HepG2 (cell line): Measurements from ENCODE around the gene GP1BA. TPM values are rescaled to one million over a fixed set of nuclear protein-coding genes. Genes with fewer than 3 reads are reported as not detected.

Experiments used
- DNMT1 ChIP-seq: sonication (generic); formaldehyde crosslinking; IDR thresholded peaks from 2 replicates; pipeline ENCODE4 v1.5.1; 2020; ENCODE audit warnings: mild to moderate bottlenecking, missing genetic modification reagents
- HNF4G ChIP-seq, 2 experiments: sonication (generic) in 1 of 2; formaldehyde crosslinking in 1 of 2; IDR thresholded peaks; 2 replicates each; pipeline versions ENCODE4 v1.4.0 to v1.6.1; 2011 to 2020; ENCODE audit warnings: borderline replicate concordance in 2 of 2, low read depth in 2 of 2, mild to moderate bottlenecking in 2 of 2, low read length in 1 of 2, missing genetic modification reagents in 1 of 2, moderate library complexity in 1 of 2
- MXI1 ChIP-seq: IDR thresholded peaks from 3 replicates; pipeline ENCODE4 v1.6.1; 2012; ENCODE audit warnings: low read depth, low read length, inconsistent platforms, borderline replicate concordance
- NCOA1 ChIP-seq: sonication (generic); formaldehyde crosslinking; IDR thresholded peaks from 2 replicates; pipeline ENCODE4 v1.9.0; 2021; ENCODE audit warnings: missing genetic modification reagents
- NFYC ChIP-seq: IDR thresholded peaks from 2 replicates; pipeline ENCODE4 v1.6.1; 2016; ENCODE audit warnings: missing genetic modification reagents, missing compliant biosample characterization
- PCBP1 ChIP-seq: fragments of 200-400 bp; formaldehyde crosslinking; IDR thresholded peaks from 2 replicates; pipeline ENCODE4 v1.6.1; 2017; ENCODE audit warnings: mild to moderate bottlenecking, low read depth, low read length, borderline replicate concordance
- PHB2 ChIP-seq: fragments of 450-650 bp; IDR thresholded peaks from 2 replicates; pipeline ENCODE4 v1.6.1; 2018; ENCODE audit not compliant: partially characterized antibody
- RORA ChIP-seq: sonication (generic); formaldehyde crosslinking; IDR thresholded peaks from 2 replicates; pipeline ENCODE4 v1.5.0; 2020; ENCODE audit warnings: mild to moderate bottlenecking, missing genetic modification reagents, moderate library complexity
- TARDBP ChIP-seq: sonication (generic); formaldehyde crosslinking; IDR thresholded peaks from 2 replicates; pipeline ENCODE4 v1.8.0; 2022; ENCODE audit warnings: mild to moderate bottlenecking, missing genetic modification reagents
- TOPORS ChIP-seq: sonication (generic); formaldehyde crosslinking; IDR thresholded peaks from 2 replicates; pipeline ENCODE4 v1.8.0; 2023; ENCODE audit warnings: mild to moderate bottlenecking, missing genetic modification reagents
- ZNF292 ChIP-seq: sonication (generic); formaldehyde crosslinking; IDR thresholded peaks from 2 replicates; pipeline ENCODE4 v1.8.1; 2022; ENCODE audit warnings: mild to moderate bottlenecking, low read depth, missing genetic modification reagents, borderline replicate concordance
- ZNF335 ChIP-seq: sonication (generic); formaldehyde crosslinking; IDR thresholded peaks from 2 replicates; pipeline ENCODE4 v1.4.0; 2020; ENCODE audit warnings: missing genetic modification reagents
- ZNF788 ChIP-seq: sonication (generic); formaldehyde crosslinking; IDR thresholded peaks from 2 replicates; pipeline ENCODE4 v1.5.0; 2020; ENCODE audit warnings: mild to moderate bottlenecking, missing genetic modification reagents, borderline replicate concordance
- ZNF790 ChIP-seq: sonication (generic); formaldehyde crosslinking; IDR thresholded peaks from 2 replicates; pipeline ENCODE4 v1.8.0; 2022; ENCODE audit warnings: missing genetic modification reagents, mild to moderate bottlenecking, borderline replicate concordance
- ZSCAN12 ChIP-seq: sonication (generic); formaldehyde crosslinking; IDR thresholded peaks from 2 replicates; pipeline ENCODE4 v1.9.0; 2021; ENCODE audit warnings: mild to moderate bottlenecking, missing genetic modification reagents
- ZSCAN9 ChIP-seq: IDR thresholded peaks from 2 replicates; pipeline ENCODE4 v1.6.1; 2016; ENCODE audit warnings: borderline replicate concordance
- polyA plus RNA-seq, 8 experiments: library from polyadenylated mRNA; depleted of rRNA in 3 of 8; stranded (reverse) in 7 of 8; unstranded in 1 of 8; fragments of >200 nt; fragmentation: Illumina TruSeq in 4 of 8; extraction: Trizol in 4 of 8; gene quantifications; 2 replicates each; pipeline versions ENCODE4 v1.2.1 to v1.2.3, GENCODE V29; 2011 to 2016; ENCODE audit warnings: low read depth in 4 of 8, missing spikeins in 1 of 8, mixed read lengths in 1 of 8; ENCODE audit not compliant: insufficient read depth in 1 of 8
- total RNA-seq, 5 experiments: library from RNA; depleted of rRNA; stranded (reverse); fragments of >200 nt; fragmentation: Illumina TruSeq; extraction: Trizol; gene quantifications; 2 replicates each; pipeline ENCODE4 v1.2.3, GENCODE V29; 2016; ENCODE audit warnings: low read depth in 1 of 5
- TF ChIP-seq, protein P1 (sequence below): sonication (generic); formaldehyde crosslinking; IDR thresholded peaks from 2 replicates; pipeline ENCODE4 v1.4.0; 2020; ENCODE audit warnings: missing genetic modification reagents, borderline replicate concordance
- TF ChIP-seq, protein P2 (sequence below): IDR thresholded peaks from 2 replicates; pipeline ENCODE4 v1.6.1; 2016; ENCODE audit warnings: missing compliant biosample characterization, missing genetic modification reagents, borderline replicate concordance
- TF ChIP-seq, protein P3 (sequence below): sonication (generic); formaldehyde crosslinking; IDR thresholded peaks from 2 replicates; pipeline ENCODE4 v1.5.1; 2020; ENCODE audit warnings: mild to moderate bottlenecking, missing genetic modification reagents, borderline replicate concordance

GP1BA gene
- total and polyA plus RNA-seq, 2 of the 13 experiments (the other 11 are each of a cell fraction or from before 2014, with no cell fraction given) = not detected

DNA sequence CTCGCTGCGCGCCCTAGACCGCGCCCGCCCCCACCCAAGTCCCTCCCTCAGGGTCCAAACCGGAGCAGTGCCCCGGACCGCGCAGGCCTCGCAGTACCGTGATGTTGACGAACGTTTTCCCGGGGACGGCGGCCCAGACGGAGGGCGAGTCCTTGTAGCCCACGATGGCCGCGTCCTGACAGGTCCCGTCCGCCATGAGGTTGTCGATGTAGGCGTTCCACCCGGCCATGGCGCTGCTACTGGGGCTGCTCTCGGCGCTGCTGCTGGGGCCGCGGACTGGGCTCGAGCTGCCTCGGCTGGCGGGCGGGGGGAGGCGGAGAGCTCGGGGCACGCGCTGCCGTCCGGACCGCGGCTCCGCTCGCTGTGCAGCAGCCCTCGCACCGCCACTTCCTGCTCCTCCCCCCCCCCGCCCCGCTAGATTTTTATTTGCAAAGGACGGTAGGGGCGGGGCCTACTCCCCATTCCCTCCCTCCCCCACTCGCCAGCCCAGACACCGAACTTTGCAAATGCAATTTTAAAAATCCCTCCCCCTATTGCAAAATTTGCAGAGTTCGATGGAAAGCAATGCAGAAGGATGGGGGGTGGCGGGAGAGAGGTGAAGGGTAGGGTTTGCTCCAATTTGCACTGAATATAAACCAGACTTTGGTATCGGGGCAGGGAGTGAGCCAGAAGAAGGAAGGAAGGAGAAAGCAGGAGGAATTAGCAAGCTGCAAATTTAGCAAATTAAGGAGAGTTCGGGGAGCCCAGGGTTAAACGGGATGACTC lies 16.3 kb downstream of the GP1BA start, which contains the start of gene PFN1 (continued):
- TF ChIP-seq, protein P1, sequence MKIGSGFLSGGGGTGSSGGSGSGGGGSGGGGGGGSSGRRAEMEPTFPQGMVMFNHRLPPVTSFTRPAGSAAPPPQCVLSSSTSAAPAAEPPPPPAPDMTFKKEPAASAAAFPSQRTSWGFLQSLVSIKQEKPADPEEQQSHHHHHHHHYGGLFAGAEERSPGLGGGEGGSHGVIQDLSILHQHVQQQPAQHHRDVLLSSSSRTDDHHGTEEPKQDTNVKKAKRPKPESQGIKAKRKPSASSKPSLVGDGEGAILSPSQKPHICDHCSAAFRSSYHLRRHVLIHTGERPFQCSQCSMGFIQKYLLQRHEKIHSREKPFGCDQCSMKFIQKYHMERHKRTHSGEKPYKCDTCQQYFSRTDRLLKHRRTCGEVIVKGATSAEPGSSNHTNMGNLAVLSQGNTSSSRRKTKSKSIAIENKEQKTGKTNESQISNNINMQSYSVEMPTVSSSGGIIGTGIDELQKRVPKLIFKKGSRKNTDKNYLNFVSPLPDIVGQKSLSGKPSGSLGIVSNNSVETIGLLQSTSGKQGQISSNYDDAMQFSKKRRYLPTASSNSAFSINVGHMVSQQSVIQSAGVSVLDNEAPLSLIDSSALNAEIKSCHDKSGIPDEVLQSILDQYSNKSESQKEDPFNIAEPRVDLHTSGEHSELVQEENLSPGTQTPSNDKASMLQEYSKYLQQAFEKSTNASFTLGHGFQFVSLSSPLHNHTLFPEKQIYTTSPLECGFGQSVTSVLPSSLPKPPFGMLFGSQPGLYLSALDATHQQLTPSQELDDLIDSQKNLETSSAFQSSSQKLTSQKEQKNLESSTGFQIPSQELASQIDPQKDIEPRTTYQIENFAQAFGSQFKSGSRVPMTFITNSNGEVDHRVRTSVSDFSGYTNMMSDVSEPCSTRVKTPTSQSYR = peak; percentile 78; the same call in 1 of the 2 replicates
- TF ChIP-seq HNF4G (IDR thresholded peaks at IDR 0.05; ENCODE audit: borderline replicate concordance, low read depth, low read length) (no peak; the same call in 1 of the 2 replicates), HNF4G (CRISPR knock-in tag; IDR thresholded peaks at IDR 0.05; ENCODE audit: borderline replicate concordance, low read depth) (peak; percentile 32; the same call in 1 of the 2 replicates), MXI1 (0 out of 3 replicates have a peak, but pooled peaks have one; percentile 25), PCBP1 (no peak), TOPORS (CRISPR knock-in tag) (no peak), ZNF790 (CRISPR knock-in tag) (peak; percentile 76; the same call in 1 of the 2 replicates), NFYC (CRISPR knock-in tag) (no peak), ZNF335 (CRISPR knock-in tag) (no peak), DNMT1 (CRISPR knock-in tag) (peak; percentile 21; the same call in 1 of the 2 replicates), ZSCAN9 (CRISPR knock-in tag) (no peak; the same call in 1 of the 2 replicates), TARDBP (CRISPR knock-in tag) (no peak), NCOA1 (CRISPR knock-in tag) (no peak), RORA (no peak), ZNF292 (CRISPR knock-in tag) (no peak), ZSCAN12 (no peak), PHB2 (no peak), ZNF788 (CRISPR knock-in tag) (peak; percentile 18; the same call in 1 of the 2 replicates)
- TF ChIP-seq, protein P2, sequence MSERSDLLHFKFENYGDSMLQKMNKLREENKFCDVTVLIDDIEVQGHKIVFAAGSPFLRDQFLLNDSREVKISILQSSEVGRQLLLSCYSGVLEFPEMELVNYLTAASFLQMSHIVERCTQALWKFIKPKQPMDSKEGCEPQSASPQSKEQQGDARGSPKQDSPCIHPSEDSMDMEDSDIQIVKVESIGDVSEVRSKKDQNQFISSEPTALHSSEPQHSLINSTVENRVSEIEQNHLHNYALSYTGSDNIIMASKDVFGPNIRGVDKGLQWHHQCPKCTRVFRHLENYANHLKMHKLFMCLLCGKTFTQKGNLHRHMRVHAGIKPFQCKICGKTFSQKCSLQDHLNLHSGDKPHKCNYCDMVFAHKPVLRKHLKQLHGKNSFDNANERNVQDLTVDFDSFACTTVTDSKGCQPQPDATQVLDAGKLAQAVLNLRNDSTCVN (CRISPR knock-in tag) = peak; percentile 40; the same call in 1 of the 2 replicates
- TF ChIP-seq, protein P3, sequence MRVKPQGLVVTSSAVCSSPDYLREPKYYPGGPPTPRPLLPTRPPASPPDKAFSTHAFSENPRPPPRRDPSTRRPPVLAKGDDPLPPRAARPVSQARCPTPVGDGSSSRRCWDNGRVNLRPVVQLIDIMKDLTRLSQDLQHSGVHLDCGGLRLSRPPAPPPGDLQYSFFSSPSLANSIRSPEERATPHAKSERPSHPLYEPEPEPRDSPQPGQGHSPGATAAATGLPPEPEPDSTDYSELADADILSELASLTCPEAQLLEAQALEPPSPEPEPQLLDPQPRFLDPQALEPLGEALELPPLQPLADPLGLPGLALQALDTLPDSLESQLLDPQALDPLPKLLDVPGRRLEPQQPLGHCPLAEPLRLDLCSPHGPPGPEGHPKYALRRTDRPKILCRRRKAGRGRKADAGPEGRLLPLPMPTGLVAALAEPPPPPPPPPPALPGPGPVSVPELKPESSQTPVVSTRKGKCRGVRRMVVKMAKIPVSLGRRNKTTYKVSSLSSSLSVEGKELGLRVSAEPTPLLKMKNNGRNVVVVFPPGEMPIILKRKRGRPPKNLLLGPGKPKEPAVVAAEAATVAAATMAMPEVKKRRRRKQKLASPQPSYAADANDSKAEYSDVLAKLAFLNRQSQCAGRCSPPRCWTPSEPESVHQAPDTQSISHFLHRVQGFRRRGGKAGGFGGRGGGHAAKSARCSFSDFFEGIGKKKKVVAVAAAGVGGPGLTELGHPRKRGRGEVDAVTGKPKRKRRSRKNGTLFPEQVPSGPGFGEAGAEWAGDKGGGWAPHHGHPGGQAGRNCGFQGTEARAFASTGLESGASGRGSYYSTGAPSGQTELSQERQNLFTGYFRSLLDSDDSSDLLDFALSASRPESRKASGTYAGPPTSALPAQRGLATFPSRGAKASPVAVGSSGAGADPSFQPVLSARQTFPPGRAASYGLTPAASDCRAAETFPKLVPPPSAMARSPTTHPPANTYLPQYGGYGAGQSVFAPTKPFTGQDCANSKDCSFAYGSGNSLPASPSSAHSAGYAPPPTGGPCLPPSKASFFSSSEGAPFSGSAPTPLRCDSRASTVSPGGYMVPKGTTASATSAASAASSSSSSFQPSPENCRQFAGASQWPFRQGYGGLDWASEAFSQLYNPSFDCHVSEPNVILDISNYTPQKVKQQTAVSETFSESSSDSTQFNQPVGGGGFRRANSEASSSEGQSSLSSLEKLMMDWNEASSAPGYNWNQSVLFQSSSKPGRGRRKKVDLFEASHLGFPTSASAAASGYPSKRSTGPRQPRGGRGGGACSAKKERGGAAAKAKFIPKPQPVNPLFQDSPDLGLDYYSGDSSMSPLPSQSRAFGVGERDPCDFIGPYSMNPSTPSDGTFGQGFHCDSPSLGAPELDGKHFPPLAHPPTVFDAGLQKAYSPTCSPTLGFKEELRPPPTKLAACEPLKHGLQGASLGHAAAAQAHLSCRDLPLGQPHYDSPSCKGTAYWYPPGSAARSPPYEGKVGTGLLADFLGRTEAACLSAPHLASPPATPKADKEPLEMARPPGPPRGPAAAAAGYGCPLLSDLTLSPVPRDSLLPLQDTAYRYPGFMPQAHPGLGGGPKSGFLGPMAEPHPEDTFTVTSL (CRISPR knock-in tag) = no peak
